ENCODE data around the gene IFT25.

The IFT25 gene

DNA sequence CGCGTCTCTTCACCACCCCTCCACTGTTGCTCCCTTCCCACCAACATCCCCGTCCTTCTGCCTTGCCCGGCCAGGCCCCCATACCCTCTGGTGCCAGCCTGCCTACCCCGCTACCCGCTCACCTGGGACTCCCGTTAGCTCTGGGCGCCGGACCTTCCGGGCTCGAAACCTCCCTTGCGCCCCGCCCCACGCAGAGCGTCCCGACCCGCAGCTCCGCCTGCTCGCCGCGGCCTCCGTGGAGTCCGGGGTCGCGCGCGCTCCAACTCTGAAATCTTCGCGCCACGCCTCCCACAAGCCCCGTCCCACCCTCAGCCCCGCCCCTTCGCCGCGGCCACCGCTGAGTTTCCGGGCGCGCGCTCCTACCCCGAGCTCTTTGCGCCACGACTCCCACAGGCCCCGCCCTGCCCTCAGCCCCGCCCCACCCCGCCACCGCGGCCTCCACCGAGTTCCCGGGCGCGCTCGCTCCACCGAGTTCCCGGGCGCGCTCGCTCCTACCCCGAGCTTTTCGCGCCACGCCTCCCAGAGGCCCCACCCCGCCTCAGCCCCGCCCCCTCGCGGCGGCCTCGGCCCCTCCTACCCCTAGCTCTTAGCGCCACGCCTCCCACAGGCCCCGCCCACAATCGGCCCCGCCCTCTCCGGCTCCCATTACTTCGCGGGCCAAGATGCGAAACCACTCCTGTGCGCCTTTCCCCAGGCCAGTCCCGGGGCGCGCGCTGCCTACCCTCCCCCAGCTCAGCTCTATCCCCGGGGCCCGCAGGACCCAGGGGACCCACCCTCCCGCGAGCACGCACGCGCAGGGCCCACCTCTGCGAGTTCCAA is at the start of gene IFT25 (continued):
- TF ChIP-seq ZNF660 (tag by site-specific recombination; IDR thresholded peaks at IDR 0.05), result no peak
- 0 out of 2 replicates have a peak, but pooled peaks have one; percentile 90 for TF ChIP-seq REPIN1 (tag by site-specific recombination; IDR thresholded peaks at IDR 0.05; ENCODE audit: low read depth)
- no peak for TF ChIP-seq ZNF521 (tag by site-specific recombination; IDR thresholded peaks at IDR 0.05)
- TF ChIP-seq HOXC10 (CRISPR knock-in tag; IDR thresholded peaks at IDR 0.05), result 0 out of 2 replicates have a peak, but pooled peaks have one; percentile 51
- no peak for TF ChIP-seq ZNF140 (tag by site-specific recombination; IDR thresholded peaks at IDR 0.05)
- TF ChIP-seq, protein P1, sequence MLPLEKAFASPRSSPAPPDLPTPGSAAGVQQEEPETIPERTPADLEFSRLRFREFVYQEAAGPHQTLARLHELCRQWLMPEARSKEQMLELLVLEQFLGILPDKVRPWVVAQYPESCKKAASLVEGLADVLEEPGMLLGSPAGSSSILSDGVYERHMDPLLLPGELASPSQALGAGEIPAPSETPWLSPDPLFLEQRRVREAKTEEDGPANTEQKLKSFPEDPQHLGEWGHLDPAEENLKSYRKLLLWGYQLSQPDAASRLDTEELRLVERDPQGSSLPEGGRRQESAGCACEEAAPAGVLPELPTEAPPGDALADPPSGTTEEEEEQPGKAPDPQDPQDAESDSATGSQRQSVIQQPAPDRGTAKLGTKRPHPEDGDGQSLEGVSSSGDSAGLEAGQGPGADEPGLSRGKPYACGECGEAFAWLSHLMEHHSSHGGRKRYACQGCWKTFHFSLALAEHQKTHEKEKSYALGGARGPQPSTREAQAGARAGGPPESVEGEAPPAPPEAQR (tag by site-specific recombination; IDR thresholded peaks at IDR 0.05), result no peak
- TF ChIP-seq ZNF155 (tag by site-specific recombination; IDR thresholded peaks at IDR 0.05), result no peak
- TF ChIP-seq, protein P2, sequence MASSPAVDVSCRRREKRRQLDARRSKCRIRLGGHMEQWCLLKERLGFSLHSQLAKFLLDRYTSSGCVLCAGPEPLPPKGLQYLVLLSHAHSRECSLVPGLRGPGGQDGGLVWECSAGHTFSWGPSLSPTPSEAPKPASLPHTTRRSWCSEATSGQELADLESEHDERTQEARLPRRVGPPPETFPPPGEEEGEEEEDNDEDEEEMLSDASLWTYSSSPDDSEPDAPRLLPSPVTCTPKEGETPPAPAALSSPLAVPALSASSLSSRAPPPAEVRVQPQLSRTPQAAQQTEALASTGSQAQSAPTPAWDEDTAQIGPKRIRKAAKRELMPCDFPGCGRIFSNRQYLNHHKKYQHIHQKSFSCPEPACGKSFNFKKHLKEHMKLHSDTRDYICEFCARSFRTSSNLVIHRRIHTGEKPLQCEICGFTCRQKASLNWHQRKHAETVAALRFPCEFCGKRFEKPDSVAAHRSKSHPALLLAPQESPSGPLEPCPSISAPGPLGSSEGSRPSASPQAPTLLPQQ (tag by site-specific recombination; IDR thresholded peaks at IDR 0.05), result peak; percentile 94
- TF ChIP-seq, protein P3, sequence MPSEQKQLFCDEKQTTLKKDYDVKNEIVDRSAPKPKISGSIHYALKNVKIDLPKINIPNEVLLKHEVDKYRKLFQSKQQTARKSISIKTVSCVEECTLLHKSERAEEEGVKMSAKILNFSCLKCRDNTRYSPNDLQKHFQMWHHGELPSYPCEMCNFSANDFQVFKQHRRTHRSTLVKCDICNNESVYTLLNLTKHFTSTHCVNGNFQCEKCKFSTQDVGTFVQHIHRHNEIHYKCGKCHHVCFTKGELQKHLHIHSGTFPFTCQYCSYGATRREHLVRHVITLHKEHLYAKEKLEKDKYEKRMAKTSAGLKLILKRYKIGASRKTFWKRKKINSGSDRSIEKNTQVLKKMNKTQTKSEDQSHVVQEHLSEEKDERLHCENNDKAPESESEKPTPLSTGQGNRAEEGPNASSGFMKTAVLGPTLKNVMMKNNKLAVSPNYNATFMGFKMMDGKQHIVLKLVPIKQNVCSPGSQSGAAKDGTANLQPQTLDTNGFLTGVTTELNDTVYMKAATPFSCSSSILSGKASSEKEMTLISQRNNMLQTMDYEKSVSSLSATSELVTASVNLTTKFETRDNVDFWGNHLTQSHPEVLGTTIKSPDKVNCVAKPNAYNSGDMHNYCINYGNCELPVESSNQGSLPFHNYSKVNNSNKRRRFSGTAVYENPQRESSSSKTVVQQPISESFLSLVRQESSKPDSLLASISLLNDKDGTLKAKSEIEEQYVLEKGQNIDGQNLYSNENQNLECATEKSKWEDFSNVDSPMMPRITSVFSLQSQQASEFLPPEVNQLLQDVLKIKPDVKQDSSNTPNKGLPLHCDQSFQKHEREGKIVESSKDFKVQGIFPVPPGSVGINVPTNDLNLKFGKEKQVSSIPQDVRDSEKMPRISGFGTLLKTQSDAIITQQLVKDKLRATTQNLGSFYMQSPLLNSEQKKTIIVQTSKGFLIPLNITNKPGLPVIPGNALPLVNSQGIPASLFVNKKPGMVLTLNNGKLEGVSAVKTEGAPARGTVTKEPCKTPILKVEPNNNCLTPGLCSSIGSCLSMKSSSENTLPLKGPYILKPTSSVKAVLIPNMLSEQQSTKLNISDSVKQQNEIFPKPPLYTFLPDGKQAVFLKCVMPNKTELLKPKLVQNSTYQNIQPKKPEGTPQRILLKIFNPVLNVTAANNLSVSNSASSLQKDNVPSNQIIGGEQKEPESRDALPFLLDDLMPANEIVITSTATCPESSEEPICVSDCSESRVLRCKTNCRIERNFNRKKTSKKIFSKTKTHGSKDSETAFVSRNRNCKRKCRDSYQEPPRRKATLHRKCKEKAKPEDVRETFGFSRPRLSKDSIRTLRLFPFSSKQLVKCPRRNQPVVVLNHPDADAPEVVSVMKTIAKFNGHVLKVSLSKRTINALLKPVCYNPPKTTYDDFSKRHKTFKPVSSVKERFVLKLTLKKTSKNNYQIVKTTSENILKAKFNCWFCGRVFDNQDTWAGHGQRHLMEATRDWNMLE (tag by site-specific recombination; conservative IDR thresholded peaks at IDR 0.05; ENCODE audit: low read depth), result no peak
- TF ChIP-seq, protein P4, sequence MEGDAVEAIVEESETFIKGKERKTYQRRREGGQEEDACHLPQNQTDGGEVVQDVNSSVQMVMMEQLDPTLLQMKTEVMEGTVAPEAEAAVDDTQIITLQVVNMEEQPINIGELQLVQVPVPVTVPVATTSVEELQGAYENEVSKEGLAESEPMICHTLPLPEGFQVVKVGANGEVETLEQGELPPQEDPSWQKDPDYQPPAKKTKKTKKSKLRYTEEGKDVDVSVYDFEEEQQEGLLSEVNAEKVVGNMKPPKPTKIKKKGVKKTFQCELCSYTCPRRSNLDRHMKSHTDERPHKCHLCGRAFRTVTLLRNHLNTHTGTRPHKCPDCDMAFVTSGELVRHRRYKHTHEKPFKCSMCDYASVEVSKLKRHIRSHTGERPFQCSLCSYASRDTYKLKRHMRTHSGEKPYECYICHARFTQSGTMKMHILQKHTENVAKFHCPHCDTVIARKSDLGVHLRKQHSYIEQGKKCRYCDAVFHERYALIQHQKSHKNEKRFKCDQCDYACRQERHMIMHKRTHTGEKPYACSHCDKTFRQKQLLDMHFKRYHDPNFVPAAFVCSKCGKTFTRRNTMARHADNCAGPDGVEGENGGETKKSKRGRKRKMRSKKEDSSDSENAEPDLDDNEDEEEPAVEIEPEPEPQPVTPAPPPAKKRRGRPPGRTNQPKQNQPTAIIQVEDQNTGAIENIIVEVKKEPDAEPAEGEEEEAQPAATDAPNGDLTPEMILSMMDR (tag by site-specific recombination; IDR thresholded peaks at IDR 0.05), result no peak
- TF ChIP-seq, protein P5, sequence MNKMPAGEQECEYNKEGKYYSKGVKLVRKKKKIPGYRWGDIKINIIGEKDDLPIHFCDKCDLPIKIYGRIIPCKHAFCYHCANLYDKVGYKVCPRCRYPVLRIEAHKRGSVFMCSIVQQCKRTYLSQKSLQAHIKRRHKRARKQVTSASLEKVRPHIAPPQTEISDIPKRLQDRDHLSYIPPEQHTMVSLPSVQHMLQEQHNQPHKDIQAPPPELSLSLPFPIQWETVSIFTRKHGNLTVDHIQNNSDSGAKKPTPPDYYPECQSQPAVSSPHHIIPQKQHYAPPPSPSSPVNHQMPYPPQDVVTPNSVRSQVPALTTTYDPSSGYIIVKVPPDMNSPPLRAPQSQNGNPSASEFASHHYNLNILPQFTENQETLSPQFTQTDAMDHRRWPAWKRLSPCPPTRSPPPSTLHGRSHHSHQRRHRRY (tag by site-specific recombination; IDR thresholded peaks at IDR 0.05), result no peak
- peak; percentile 48; the same call in 1 of the 2 replicates for TF ChIP-seq ZNF121 (tag by site-specific recombination; IDR thresholded peaks at IDR 0.05)
- no peak for TF ChIP-seq ZFP3 (tag by site-specific recombination; IDR thresholded peaks at IDR 0.05; ENCODE audit: low read depth)
- no peak for TF ChIP-seq ZNF571 (tag by site-specific recombination; IDR thresholded peaks at IDR 0.05)
- TF ChIP-seq, protein P6, sequence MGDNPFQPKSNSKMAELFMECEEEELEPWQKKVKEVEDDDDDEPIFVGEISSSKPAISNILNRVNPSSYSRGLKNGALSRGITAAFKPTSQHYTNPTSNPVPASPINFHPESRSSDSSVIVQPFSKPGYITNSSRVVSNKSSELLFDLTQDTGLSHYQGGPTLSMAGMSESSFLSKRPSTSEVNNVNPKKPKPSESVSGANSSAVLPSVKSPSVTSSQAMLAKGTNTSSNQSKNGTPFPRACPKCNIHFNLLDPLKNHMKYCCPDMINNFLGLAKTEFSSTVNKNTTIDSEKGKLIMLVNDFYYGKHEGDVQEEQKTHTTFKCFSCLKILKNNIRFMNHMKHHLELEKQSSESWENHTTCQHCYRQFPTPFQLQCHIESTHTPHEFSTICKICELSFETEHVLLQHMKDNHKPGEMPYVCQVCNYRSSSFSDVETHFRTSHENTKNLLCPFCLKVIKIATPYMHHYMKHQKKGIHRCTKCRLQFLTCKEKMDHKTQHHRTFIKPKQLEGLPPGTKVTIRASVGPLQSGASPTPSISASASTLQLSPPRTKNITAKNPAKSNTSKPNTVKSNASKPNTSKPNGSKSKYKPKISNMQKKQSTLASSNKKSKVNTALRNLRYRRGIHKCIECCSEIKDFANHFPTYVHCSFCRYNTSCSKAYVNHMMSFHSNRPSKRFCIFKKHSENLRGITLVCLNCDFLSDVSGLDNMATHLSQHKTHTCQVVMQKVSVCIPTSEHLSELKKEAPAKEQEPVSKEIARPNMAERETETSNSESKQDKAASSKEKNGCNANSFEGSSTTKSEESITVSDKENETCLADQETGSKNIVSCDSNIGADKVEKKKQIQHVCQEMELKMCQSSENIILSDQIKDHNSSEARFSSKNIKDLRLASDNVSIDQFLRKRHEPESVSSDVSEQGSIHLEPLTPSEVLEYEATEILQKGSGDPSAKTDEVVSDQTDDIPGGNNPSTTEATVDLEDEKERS (tag by site-specific recombination; IDR thresholded peaks at IDR 0.05), result 0 out of 2 replicates have a peak, but pooled peaks have one; percentile 58
- no peak for TF ChIP-seq ZNF473 (tag by site-specific recombination; IDR thresholded peaks at IDR 0.05)
- no peak for TF ChIP-seq ZNF248 (tag by site-specific recombination; IDR thresholded peaks at IDR 0.05)
- TF ChIP-seq ZFP69B (tag by site-specific recombination; IDR thresholded peaks at IDR 0.05), result peak; percentile 94
- TF ChIP-seq, protein P7, sequence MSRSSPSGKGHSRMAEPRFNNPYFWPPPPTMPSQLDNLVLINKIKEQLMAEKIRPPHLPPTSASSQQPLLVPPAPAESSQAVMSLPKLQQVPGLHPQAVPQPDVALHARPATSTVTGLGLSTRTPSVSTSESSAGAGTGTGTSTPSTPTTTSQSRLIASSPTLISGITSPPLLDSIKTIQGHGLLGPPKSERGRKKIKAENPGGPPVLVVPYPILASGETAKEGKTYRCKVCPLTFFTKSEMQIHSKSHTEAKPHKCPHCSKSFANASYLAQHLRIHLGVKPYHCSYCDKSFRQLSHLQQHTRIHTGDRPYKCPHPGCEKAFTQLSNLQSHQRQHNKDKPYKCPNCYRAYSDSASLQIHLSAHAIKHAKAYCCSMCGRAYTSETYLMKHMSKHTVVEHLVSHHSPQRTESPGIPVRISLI (tag by site-specific recombination; IDR thresholded peaks at IDR 0.05), result no peak
- TF ChIP-seq ZNF311 (tag by site-specific recombination; IDR thresholded peaks at IDR 0.05; ENCODE audit: borderline replicate concordance), result no peak
- peak; percentile 84; the same call in 1 of the 2 replicates for TF ChIP-seq ZNF423 (tag by site-specific recombination; IDR thresholded peaks at IDR 0.05)
- no peak for TF ChIP-seq ZNF19 (tag by site-specific recombination; IDR thresholded peaks at IDR 0.05; ENCODE audit: low read depth)
- TF ChIP-seq ZNF23 (tag by site-specific recombination; IDR thresholded peaks at IDR 0.05; ENCODE audit: borderline replicate concordance), result no peak

Data from HEK293 (cell line).